ENCODE results near the gene MTFMT. TPM values are rescaled to one million over a fixed set of nuclear protein-coding genes. Genes with fewer than 3 reads are reported as not detected.

MTFMT gene
- total RNA-seq, 1 experiment from 2014 or later = 30.4 TPM

GRCh38 chr15:64991536-64992135, 37.8 kb downstream of the MTFMT start:
- no peak overlapping the region for H3K27ac ChIP-seq (ENCODE audit: low read depth, low read length)
- DNase-seq (ENCODE audit: low read depth, low spot score) (no peak), ATAC-seq (no peak)
- POLR2A ChIA-PET = no interaction called here
- peaks cover 3 to 14% of the 10 kb centered on the region in 2 experiments; a peak in 3 of 4 replicates for H3K4me1 ChIP-seq (ENCODE audit: control insufficient read depth in 1 of 2, insufficient read depth in 2 of 2, low read length in 2 of 2)
- H4K20me1 ChIP-seq (ENCODE audit: insufficient read depth) = no peaks in the 10 kb centered on the region
- no peak overlapping the region for H3K9ac ChIP-seq (ENCODE audit: low read length)
- no peak overlapping the region for H3K4me2 ChIP-seq (ENCODE audit: low read length)
- intact Hi-C loops (cut with micrococcal nuclease) = loop anchor here (5.0 kb wide), 1 partner anchor 154 kb away; no protein-coding TSS in a partner anchor
- H3K4me3 ChIP-seq (replicated peaks in 1 of 2; ENCODE audit: low read depth in 1 of 2, low read length in 2 of 2) = no peak overlapping the region
- 0 out of 4 replicates have a peak, but pooled peaks cover 0 to 4% of the 10 kb centered on the region in 2 experiments for H3K36me3 ChIP-seq (ENCODE audit: control insufficient read depth in 1 of 2, insufficient read depth in 2 of 2, low read length in 2 of 2)
- no peaks in the 10 kb centered on the region for H3K9me3 ChIP-seq (ENCODE audit: control insufficient read depth in 1 of 2, insufficient read depth in 1 of 2, low read depth in 1 of 2, low read length in 2 of 2)
- no peaks in the 10 kb centered on the region for H3K9me2 ChIP-seq (ENCODE audit: insufficient read depth)
- RAD21 ChIA-PET (ENCODE audit: low non-redundant PET in 1 of 2, low total read pairs in 2 of 2, uncharacterized antibody in 2 of 2, unreplicated experiment in 2 of 2) = no interaction called here
- H3K27me3 ChIP-seq (ENCODE audit: insufficient read depth, low read length) = no peaks in the 10 kb centered on the region
- no peak overlapping the region for H2AFZ ChIP-seq (ENCODE audit: low read depth, low read length, poor library complexity, severe bottlenecking)
- TF ChIP-seq EGR1 (IDR thresholded peaks at IDR 0.05; ENCODE audit: low read depth) (no peak), YY1 (IDR thresholded peaks at IDR 0.05; ENCODE audit: extremely low read depth, insufficient replicate concordance, low read depth, low read length) (no peak), SRF (IDR thresholded peaks at IDR 0.05; ENCODE audit: low read depth) (no peak), ZNF274 (IDR thresholded peaks at IDR 0.05; ENCODE audit: low read depth, low read length) (no peak), POLR2AphosphoS5 (IDR thresholded peaks at IDR 0.05; ENCODE audit: low read depth, low read length) (no peak), SP1 (IDR thresholded peaks at IDR 0.05; ENCODE audit: low read depth) (no peak), ZFX (IDR thresholded peaks at IDR 0.05) (no peak), CTCF (IDR thresholded peaks at IDR 0.05 in 2 of 3, conservative IDR thresholded peaks at IDR 0.05 in 1 of 3; ENCODE audit: borderline replicate concordance in 1 of 3, insufficient read depth in 1 of 3, low read depth in 2 of 3, low read length in 2 of 3) (no peak), EZH2 (IDR thresholded peaks at IDR 0.05) (no peak), JUND (IDR thresholded peaks at IDR 0.05) (no peak)
- TF ChIP-seq, protein P1, sequence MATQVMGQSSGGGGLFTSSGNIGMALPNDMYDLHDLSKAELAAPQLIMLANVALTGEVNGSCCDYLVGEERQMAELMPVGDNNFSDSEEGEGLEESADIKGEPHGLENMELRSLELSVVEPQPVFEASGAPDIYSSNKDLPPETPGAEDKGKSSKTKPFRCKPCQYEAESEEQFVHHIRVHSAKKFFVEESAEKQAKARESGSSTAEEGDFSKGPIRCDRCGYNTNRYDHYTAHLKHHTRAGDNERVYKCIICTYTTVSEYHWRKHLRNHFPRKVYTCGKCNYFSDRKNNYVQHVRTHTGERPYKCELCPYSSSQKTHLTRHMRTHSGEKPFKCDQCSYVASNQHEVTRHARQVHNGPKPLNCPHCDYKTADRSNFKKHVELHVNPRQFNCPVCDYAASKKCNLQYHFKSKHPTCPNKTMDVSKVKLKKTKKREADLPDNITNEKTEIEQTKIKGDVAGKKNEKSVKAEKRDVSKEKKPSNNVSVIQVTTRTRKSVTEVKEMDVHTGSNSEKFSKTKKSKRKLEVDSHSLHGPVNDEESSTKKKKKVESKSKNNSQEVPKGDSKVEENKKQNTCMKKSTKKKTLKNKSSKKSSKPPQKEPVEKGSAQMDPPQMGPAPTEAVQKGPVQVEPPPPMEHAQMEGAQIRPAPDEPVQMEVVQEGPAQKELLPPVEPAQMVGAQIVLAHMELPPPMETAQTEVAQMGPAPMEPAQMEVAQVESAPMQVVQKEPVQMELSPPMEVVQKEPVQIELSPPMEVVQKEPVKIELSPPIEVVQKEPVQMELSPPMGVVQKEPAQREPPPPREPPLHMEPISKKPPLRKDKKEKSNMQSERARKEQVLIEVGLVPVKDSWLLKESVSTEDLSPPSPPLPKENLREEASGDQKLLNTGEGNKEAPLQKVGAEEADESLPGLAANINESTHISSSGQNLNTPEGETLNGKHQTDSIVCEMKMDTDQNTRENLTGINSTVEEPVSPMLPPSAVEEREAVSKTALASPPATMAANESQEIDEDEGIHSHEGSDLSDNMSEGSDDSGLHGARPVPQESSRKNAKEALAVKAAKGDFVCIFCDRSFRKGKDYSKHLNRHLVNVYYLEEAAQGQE (IDR thresholded peaks at IDR 0.05; ENCODE audit: low read depth) = no peak
- TF ChIP-seq, protein P2, sequence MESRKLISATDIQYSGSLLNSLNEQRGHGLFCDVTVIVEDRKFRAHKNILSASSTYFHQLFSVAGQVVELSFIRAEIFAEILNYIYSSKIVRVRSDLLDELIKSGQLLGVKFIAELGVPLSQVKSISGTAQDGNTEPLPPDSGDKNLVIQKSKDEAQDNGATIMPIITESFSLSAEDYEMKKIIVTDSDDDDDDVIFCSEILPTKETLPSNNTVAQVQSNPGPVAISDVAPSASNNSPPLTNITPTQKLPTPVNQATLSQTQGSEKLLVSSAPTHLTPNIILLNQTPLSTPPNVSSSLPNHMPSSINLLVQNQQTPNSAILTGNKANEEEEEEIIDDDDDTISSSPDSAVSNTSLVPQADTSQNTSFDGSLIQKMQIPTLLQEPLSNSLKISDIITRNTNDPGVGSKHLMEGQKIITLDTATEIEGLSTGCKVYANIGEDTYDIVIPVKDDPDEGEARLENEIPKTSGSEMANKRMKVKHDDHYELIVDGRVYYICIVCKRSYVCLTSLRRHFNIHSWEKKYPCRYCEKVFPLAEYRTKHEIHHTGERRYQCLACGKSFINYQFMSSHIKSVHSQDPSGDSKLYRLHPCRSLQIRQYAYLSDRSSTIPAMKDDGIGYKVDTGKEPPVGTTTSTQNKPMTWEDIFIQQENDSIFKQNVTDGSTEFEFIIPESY (IDR thresholded peaks at IDR 0.05; ENCODE audit: extremely low read depth, insufficient replicate concordance, low read length) = no peak
- CTCF ChIA-PET = no interaction called here
- H3K79me2 ChIP-seq (ENCODE audit: insufficient read depth, low read length) = peaks cover 13% of the 10 kb centered on the region
- BruUV-seq (replicated peaks) = no TSS peak

All from HCT116 (cell line).